Stimulated activated CD8-positive, alpha-beta memory T cell treated with anti-CD3 and anti-CD28 coated beads, Interleukin-2, amount 100 ng/mL, for 1 hour (primary cell): ENCODE data around the gene CCDC63.

Source experiments
- DNase-seq, 2 donors: peaks; one replicate each; pipeline ENCODE4 v3.0.0-alpha.2; 2020; ENCODE audit warnings: low read depth in 2 of 2

Gene CCDC63

DNA sequence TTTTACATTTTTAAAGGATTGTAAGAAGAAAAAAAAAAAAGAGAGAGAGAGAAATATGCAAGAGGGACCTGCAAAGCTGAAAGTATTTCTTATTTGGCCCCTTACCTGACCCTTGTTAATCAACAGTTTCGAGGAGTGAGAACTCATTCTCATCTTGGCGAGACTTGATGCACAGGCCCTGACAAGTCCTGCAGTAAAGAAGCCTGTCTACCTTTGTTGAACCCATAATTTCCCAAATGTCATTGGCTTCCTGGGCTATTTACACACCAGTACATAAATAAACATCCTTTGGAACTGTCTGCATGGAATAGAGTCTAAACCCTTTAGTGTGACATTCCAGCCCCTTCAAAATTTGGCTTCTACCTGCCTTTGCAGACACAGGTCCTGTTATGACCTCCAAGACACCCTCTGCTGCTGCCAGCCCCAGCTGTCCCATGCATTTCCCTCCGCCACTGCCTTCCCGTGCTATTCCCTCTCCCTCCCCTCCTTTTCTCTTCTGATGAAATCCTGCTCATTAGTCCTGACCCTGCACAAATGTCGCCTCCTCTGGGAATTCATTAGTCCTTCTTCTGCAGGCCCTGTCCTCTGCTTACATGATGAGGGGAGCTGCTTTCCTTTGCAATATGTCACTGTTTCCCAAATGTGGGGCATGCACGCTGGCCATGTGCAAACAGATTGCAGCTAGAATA lies 38.5 kb downstream of the CCDC63 start:
- no peak for DNase-seq

DNA sequence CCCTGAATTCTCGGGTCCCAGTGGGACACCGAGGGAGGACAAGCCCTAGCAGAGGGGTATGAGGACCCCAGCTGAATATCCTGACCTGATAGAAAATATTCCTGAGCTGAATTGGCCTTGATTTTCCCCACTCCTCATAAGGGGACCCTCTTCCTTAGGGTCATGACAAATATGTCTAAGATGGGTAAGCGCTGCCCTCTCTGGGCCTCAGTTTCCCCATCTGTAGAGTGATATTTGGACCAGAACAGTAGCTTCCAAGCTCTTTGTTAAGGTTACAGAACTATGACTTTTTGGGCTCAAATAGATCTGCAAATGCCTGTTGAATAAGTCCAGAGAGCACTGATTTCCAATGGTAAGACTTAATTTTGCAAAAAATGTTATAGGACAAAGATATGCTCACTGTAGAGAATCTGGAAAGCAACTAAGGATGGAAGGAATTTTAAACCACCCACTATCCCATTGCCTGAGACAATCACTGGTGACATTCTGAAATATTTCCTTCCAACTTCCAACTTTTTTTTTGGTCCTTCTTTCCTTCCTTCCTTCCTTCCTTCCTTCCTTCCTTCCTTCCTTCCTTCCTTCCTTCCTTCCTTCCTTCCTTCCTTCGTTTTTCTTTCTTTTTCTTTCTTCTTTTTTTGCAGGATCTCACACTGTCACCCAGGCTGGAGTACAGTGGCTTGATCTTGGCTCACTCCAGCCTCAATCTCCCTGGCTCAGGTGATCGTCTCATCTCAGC lies 41.6 kb downstream of the CCDC63 start:
- DNase-seq, result no peak

DNA sequence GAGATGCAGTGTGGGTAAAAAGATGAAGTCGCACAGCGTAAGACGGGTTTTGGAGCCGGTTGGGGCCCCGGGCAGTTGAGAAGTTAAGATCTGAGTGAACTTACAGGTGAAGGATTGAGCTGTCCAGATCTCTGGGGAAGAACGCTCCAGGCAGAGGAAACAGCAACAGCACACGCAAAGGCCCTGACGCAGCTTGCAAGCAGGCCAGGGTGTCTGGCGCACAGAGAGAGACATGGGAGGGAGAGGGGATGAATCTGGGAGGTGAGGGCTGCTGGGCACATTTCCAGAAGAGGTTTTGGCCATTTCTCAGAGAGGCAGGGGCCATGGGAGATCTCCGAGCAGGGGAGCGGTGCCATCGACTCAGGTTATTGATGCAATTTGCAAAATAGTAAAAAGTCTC lies 42.6 kb downstream of the CCDC63 start:
- no peak for DNase-seq

DNA sequence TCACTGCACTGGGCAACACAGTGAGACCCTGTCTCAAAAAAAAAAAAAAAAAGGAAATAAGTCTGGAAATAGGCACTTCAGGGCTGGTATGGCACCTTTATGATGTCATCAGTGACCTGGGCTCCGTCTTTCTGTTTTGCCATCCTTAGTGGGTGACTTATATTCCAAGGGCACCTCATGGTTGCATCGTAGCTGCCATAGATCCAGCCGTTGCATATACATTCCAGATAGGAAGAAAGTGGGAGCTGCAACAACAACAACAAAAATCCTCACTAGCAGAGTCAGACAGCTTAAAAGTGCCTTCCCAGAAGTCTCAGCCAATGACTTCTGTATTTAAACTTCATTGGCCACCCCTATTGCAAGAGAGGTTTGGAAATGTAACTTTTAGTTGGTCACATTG lies 47.2 kb downstream of the CCDC63 start:
- DNase-seq, result no peak

DNA sequence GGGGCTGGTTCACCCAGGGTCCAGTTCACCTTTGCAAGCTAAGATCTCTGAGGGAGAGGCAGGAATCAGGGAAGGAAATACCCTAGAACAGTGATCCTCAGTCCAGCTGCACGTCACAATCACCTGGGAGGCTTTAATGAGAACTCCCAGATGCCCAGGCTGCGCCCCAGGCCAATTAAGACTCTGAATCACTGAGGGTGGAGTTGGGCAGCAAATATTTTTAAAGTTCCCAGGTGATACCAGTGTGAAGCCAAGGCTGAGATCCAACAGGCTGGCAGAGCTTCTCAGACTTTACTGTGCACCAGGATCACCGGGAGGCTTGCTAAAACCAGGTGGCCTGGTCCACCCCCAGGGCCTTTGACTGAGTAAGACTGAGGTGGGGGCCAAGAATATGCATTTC lies 49.8 kb downstream of the CCDC63 start:
- DNase-seq, result no peak

DNA sequence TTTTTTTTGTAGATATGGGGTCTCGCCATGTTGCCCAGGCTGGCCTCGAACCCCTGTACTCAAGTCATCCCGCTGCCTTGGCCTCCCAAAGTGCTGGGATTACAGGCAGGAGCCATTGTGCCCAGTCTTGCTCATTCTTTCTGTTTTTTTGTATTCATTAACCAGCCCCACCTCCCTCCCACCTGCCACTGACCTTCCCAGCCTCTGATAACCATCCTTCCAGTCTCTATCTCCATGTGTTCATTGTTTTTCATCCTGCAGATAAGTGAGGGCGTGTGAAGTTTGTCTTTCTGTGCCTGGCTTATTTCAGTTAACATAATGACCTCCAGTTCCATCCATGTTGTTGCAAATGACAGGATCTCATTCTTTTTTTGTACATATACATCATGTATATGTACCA lies 54.6 kb downstream of the CCDC63 start:
- DNase-seq, result no peak

DNA sequence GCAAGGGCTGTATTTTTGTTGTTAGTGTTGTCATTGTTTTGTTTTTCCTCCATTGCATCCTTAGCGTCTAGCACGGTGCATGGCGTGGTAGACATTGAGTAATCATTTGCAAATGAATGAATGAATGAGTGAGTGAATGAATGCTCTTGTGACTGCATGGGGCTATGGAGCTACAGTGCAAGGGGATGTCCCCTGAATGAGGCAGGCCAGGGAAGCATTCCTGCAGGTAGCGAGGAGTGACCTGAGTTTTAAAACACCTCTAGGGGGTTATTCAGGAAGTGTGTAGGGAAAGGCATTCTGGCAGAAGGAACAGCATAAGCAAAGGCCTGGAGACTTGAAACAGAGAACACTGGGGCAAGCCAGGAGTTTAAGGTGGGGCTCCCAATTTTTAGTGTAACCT lies 56.7 kb downstream of the CCDC63 start:
- DNase-seq, result no peak

DNA sequence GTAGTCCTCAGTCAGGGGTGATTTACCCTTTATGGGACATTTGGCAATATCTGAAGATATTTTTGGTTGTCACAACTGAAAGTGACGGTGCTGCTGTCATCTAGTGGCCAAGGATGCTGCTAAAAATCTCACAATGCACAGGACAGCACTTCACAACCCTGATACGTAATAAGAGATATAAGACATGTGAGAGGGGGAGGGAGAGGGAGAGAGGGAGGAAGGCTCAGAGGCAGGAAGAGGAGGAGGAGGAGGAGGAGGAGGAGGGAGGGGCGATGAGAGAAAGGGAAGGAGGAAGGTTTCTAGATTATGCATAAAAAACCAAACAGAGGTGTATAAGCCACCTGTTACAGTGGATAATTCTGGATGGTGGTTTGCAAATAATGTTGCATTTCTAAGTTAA lies 59.3 kb downstream of the CCDC63 start:
- DNase-seq, result no peak

DNA sequence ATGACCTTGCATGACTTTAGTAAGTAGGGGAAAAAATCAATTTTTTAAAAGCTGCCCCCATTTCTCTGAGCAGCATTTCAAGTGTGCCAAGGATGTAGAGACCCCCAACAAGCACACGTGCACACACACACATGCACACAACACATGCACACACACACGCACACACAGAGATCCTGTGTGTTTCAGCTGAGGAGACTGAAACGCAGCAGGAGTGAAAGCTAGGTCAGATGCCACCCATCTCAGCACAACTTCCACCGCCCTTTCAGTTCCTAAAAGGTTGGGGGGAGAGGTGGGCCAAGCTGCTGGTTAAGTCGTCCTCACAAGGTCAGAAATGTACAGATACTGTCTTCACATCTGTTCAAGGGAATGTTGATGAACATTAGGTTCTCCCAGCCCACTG lies 59.7 kb downstream of the CCDC63 start:
- DNase-seq, result no peak

DNA sequence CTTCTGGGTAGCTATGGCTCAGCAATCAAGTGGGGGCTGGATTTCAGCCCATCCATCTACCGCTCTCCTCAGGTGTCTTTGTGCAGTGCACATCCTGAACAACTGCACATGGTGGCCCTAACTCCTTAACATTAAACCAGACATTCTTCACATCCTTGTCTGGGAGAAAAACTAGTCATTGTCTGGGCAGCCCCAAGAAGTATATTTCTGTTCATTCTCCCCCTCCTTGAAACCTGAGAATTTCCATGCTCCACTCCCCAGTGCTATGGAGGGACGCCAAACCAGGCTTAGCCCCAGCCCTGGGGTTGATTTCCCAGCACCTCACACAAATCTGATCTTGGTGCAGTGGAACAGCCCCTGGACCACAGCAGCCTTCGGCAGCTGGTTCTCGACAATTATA lies 60.2 kb downstream of the CCDC63 start:
- DNase-seq, result no peak

DNA sequence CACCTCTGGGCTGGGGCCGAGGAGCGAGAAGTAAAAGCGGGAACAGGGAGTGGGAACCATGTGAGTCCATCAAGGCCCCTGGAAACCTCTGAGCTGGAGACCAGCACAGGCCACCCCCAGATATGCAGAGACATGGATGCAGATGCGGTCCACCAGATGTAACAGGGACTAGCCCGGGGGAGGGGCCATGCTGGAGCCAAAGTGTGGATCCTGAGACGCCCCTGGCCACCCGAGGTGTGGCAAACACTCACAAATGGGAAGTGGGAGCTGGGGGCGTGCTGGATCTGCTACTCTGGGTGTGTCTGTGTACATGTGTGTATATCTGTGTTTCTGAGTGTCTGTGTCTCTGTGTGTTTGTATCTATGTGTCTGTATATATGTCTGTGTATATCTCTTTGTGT lies 60.8 kb downstream of the CCDC63 start:
- no peak for DNase-seq

DNA sequence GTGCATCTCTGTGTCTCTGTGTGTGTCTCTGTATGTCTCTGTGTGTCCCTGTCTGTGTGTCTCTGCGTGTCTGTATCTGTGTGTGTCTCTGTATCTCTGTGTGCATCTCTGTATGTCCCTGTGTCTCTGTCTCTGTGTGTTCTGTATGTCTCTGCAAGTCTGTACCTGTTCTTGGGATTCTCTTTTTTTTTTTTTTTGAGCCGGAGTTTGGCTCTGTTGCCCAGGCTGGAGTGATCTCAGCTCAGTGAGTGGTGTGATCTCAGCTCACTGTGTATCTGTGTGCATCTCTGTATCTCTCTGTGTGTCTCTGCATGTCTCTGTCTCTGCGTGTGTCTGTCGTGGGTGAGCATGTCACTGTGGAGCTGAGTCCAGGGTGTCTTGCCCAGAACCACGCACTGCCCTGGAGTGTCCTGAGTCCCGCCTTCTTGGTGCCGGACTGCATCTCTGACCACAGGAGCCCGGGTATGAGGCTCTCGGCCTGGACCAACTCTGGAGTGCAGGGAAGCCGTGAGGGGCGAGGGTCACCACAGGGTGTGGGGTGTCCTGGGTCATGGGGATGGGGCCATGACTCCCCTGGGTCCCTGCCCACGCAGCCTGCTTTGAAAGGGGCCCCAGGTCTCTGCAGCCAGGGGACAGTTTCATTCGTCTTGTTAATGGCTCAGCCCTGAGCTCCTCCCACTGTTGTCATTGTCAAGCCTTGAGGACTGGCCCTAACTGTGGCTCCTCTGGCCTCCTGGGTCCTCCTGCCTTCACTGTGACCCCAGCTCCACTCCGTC lies 61.8 kb downstream of the CCDC63 start:
- no peak for DNase-seq

DNA sequence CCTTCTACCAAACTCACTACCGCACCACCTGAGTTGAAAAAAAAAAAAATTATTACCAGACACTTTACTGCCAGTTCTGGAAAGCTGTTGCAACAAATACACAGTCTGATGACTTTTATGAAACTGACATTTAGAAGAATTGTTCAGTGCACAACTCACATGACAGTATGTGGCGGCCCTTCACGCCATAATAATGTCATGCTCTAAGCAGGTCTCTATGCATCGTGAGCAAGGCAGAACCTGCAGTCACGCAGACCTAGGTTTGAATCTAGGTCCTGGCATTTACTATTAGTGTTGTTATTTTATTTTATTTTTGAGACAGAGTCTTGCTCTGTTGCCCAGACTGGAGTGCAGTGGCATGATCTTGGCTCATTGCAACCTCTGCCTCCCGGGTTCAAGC lies 65.5 kb downstream of the CCDC63 start:
- no peak for DNase-seq

DNA sequence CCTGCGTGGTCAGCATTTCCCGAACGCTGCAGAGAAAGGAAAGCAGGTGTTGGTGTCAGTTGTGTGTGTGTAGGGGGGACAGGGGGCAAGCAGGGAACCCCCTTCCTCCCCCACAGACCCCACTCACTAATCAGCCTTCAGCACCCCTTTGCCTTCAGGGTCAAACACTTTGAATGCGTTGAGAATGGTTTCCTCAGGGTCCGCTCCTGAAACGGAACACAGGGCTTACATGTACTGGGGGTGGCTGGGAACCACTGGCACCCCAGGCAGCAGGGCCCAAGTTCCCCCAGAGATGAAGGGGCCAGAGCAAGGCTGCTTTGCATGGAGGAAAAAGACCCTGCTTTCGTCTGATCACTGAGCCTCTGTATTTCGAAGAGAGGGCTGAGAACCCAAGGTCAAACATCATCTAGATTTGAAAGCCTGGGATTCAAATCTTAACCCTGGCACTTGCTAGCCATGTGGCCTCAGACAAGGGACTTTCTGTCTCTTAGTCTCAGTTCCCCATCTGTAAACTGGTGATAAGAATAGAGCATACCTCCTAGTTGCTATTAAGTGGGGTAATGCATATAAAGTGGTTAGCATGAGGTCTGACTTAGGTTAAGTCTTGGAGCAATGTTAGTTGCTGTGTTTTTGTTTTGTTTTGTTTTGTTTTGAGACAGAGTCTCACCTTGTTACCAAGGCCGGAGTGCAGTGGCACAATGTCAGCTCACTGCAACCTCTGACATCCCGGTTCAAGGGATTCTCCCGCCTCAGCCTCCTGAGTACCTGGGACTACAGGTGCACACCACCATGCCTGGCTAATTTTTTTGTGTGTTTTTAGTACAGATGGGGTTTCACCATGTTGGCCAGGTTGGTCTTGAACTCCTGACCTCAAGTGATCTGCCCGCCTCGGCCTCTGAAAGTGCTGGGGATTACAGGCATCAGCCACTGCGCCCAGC lies 66.6 kb downstream of the CCDC63 start:
- no peak for DNase-seq

DNA sequence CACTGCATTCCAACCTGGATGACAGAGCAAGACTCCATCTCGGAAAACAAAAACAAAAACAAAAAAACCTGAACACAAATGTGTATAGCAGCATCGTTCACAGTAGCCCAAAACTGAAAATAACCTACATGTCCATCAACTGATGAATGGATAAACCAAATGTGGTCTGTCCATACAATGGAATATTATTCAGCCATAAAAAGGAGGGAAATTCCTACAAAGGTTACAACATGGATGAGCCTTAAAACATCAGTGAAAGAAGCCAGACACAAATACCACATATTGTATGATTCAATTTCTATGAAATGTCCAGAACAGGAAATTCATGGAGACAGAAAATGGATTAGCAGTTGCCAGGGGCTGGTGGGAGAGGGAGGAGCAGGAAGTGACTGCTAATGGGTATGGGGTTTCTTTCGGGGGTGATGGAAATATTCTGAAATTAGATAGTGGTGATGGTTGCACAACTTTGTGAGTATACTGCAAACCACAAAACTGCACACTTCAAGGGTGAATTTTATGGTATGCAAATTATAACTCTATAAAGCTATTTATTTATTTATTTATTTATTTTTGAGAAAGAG lies 69.6 kb downstream of the CCDC63 start:
- DNase-seq, result no peak

DNA sequence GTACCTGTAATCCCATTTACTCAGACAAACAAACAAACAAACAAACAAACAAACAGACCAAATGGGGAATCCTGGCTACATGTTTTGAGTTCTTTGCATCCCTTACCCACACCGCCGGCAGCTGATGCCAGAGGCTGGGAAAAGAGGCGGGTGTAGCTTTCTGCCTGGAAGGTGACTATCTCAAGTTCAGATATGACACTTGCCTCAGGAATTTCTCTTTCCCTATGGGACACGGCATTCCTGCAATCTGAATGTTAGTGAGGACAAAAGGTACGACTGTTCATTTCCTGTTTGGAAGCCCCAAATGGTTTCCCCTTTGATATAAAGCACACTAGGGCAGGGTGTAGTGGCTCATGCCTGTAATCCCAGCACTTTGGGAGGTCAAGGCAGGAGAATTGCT lies 70.7 kb downstream of the CCDC63 start:
- DNase-seq, result no peak

DNA sequence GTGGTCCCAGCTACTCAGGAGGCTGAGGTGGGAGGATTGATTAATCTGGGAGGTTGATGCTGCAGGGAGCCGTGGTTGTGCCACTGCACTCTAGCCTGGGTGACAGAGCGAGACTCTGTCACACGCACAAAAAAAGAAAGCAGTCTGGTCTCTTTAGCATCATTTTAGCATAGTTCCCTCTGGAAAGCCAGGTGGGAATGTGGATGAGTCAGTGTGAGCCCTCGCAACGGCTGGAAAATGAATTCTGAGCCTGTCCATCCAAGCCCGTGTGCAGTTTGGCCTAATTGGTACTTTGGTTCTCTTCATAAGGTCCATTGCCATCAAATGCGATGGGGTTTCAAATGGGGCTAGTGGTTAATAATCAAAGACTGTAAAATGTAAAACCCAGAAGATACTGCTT lies 71.2 kb downstream of the CCDC63 start:
- no peak for DNase-seq

DNA sequence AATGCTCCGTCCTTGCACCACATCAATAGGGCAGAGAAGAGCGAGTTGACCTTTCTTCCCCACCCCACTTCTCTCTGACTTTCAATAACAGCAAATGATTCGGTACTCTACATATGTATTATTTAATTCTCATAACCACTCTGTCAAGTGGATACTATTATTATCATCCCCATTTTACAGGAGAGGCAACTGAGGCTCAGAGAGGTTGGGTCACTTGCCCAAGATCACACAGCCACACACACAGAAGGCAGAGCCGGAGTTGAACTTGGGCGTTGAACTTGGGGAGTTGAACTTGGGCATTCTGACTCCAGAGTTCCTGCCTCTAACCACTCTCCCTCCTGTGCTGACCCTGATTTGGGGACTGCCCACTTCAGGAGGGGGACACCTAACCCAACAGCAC lies 72.9 kb downstream of the CCDC63 start:
- DNase-seq, result no peak

DNA sequence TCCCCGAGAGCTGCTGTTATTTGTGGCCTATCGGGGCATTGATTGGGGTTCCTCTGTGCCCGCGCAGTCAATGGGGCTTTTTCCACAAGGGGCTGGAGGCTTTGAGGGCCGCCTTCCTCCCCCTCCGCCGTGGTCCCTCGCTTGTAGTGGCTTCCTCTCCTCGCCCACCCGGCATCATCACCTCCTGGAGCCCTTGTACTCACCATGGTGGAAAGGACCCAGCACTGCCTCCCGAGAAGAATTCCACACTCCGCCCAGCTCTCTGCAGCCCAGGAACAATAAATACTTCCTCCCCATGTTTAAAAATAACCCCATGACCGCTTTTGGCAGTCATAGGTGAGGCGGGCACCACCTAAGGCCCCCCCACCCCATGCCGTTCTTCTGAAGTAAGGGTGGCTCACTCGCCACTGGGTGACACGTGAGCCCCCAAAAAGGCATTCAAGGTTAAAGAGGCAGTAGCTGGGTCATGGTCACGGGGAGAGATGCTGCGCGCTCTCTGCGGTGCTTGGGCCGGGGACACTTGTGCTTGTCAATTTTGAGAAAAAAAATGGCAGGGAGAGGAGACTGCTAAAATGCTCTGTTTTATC lies 73.6 kb downstream of the CCDC63 start, which contains the start of gene MYL2:
Gene MYL2 (minus strand): TSS at position 256 of the 587 bp plus-strand sequence. CDS start 50 bp downstream, at position 206.
- no peak for DNase-seq

DNA sequence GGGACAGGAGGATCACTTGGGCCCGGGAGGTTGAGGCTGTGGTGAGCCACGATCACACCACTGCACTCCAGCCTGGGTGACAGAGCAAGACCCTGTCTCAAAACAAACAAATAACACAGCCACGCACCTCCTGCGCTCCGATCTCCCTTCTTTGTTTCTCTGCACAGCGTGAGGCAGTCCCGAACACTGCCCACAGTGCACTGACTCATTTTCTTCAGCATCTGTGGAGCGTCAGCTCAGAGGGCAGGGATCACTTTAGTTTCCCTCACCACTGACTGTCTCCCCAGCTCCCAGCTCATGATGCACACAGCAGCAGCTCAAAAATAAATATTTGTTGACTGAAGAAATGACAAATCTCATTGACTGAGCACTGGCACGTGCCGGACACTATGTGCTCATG lies 74.5 kb downstream of the CCDC63 start:
- DNase-seq, result no peak

DNA sequence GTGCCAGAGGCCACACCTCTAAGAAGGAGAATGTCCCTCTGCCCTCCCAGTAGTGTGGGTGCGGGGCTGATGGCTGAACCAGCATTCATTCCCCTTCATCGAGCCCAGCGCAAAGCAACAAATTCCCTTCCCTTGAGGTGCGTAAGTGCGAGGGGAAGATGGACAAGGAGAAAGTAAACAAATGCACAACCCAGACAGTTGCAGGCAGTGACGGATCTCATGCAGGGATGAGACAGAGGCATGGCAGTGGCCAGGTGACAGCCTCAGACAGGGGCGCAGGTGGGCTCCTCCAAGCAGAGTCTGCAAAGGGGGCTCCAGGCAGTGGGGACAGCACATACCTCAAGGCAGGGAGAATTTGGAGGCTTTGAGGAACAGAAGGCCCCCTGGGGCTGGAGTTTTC lies 75.9 kb downstream of the CCDC63 start:
- no peak for DNase-seq
